Ascending aorta (tissue), 2 donors: ENCODE measurements around the gene FAR1. TPM values are rescaled to one million over a fixed set of nuclear protein-coding genes. Genes with fewer than 3 reads are reported as not detected.

Experiments used
- DNase-seq, 2 donors: peaks; one replicate each; pipeline ENCODE4 v3.0.0-alpha.2; 2019; ENCODE audit warnings: low spot score in 2 of 2
- H3K27ac ChIP-seq, 2 donors: fragments of 200-600 bp; sonication (generic); one replicate each; pipeline ENCODE4 v1.5.1; 2016 to 2017; ENCODE audit warnings: mild to moderate bottlenecking in 1 of 2
- H3K27me3 ChIP-seq: fragments of 200-600 bp; sonication (generic); one replicate; pipeline ENCODE4 v1.5.1; 2017
- H3K36me3 ChIP-seq, 2 donors: fragments of 200-600 bp; sonication (generic); one replicate each; pipeline ENCODE4 v1.5.1; 2016
- H3K4me1 ChIP-seq, 2 donors: fragments of 200-600 bp; sonication (generic); one replicate each; pipeline ENCODE4 v1.5.1; 2016 to 2017; ENCODE audit warnings: mild to moderate bottlenecking in 1 of 2
- H3K4me3 ChIP-seq, 2 donors: fragments of 200-600 bp; sonication (generic); one replicate each; pipeline ENCODE4 v1.5.1; 2016 to 2017; ENCODE audit warnings: mild to moderate bottlenecking in 1 of 2
- H3K9me3 ChIP-seq, 2 donors: fragments of 200-600 bp; sonication (generic); one replicate each; pipeline ENCODE4 v1.5.1; 2016
- CTCF ChIP-seq, 3 experiments: fragments of 200-600 bp in 2 of 3; fragments of 450-650 bp in 1 of 3; sonication (generic) in 2 of 3; IDR thresholded peaks; one replicate each; pipeline ENCODE4 v1.5.1; 2016 to 2019; ENCODE audit warnings: antibody characterized with exemption in 3 of 3, mild to moderate bottlenecking in 1 of 3, moderate library complexity in 1 of 3
- intact Hi-C: fragments of 100-400 bp; cut with DNase I; formaldehyde crosslinking; loops from one replicate; pipeline ENCODE4 v1.15.1; 2023
- total RNA-seq: library from RNA; depleted of rRNA; stranded (reverse); fragments of >200 nt; gene quantifications from one replicate; pipeline ENCODE4 v1.1.0, GENCODE V29; 2016

The FAR1 gene
- total RNA-seq, 1 donor from 2014 or later = 66.0 TPM

DNA sequence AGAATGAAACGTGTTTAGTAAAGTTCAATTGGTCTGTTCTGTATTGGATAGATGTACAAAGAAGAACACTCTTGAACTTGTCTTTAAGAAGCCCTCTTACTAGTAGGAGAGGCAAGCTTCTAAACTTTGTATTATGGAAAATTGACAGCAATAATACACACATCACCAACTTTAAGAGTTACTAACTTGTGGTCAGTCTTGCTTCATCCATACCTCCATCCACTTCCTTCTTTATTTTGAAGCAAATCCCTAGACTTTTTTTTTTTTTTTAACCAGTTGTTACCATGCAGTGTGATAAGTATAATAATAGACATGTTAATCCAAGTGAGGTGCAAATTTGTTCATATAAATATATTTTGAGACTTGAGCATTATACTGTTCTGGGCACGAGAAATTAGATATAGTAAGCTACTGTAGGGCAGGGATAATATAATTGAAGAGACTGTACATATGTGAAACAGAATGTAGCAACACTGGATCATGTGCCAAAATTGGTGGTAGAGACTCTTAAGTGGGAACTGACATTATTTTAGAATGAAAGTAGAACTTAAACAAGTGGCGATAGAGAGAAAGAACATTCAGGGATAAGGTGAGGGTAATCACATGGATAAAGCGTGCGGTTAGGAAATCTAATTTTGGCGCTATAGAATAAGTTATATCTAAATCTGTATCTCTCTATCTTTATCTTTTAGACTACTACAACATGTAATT is 6.5 kb downstream of the FAR1 start:
- no peak for TF ChIP-seq CTCF (IDR thresholded peaks at IDR 0.05)
- DNase-seq = no peak
- no peaks in the 10 kb centered on the region for H3K27me3 ChIP-seq
- intact Hi-C loops = no loop called here
- H3K4me3 ChIP-seq = no peak overlapping the region
- H3K9me3 ChIP-seq = no peaks in the 10 kb centered on the region
- no peaks in the 10 kb centered on the region for H3K36me3 ChIP-seq
- H3K27ac ChIP-seq = no peak overlapping the region
- H3K4me1 ChIP-seq = peaks cover 0 to 3% of the 10 kb centered on the region in 2 donors

GRCh38 chr11:13676576-13676975 is 8.1 kb downstream of the FAR1 start:
- Histone ChIP-seq H3K27ac (no peak overlapping the region), H3K9me3 (no peaks in the 10 kb centered on the region), H3K4me1 (no peaks in the 10 kb centered on the region), H3K36me3 (no peaks in the 10 kb centered on the region), H3K4me3 (no peak overlapping the region), H3K27me3 (no peaks in the 10 kb centered on the region)
- intact Hi-C loops = no loop called here
- no peak for TF ChIP-seq CTCF (IDR thresholded peaks at IDR 0.05)
- DNase-seq = no peak

- intact Hi-C loops = no loop called here
- H3K4me3 ChIP-seq = no peak overlapping the region
- no peaks in the 10 kb centered on the region for H3K36me3 ChIP-seq
- no peak for TF ChIP-seq CTCF (IDR thresholded peaks at IDR 0.05)
- H3K27me3 ChIP-seq = no peaks in the 10 kb centered on the region
- no peak for DNase-seq
- H3K9me3 ChIP-seq = no peaks in the 10 kb centered on the region
- H3K4me1 ChIP-seq = peaks cover 0 to 3% of the 10 kb centered on the region in 2 donors
- H3K27ac ChIP-seq = no peak overlapping the region
Measured at GRCh38 chr11:13679768-13680167, 11.3 kb downstream of the FAR1 start.

DNA sequence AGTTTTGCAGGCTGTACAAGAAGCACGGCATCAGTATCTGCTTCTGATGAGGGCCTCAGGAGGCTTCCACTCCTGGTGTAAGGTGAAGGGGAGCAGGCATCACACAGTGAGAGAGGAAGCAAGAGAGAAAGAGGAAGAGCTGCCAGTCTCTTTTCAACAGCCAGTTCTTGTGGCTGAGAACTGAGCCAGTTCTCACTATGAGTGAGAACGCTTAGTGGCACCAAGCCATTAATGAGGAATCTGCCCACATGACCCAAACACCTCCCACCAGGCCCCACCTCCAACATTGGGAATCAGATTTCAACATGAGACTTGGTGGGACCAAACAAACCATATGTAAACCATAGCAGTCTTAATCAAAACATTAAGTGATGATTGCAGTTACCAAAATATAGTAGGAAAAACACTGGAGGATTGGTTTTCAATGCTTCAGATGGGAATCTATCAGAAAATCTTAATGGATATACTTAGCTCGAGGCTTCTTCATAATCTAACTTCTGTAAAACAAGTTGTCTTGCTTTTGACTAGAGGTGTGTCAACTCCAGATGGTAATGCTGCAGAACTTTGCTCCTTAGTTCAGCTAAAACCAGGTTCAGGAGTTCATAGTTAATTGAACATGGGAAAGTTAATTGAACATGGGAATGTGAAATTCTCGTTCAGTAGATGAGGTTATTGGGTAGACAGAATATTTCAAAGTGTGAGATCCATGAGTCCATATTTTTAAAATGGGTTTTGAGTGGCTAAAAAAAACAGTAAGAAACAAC is 12.2 kb downstream of the FAR1 start:
- H3K27me3 ChIP-seq = no peaks in the 10 kb centered on the region
- H3K4me1 ChIP-seq = peaks cover 0 to 3% of the 10 kb centered on the region in 2 donors
- no peaks in the 10 kb centered on the region for H3K9me3 ChIP-seq
- H3K36me3 ChIP-seq = no peaks in the 10 kb centered on the region
- no peak overlapping the region for H3K4me3 ChIP-seq
- DNase-seq = no peak
- intact Hi-C loops = no loop called here
- H3K27ac ChIP-seq = no peak overlapping the region
- no peak for TF ChIP-seq CTCF (IDR thresholded peaks at IDR 0.05)

- peaks cover 0 to 7% of the 10 kb centered on the region in 2 donors for H3K4me1 ChIP-seq
- H3K4me3 ChIP-seq = no peak overlapping the region
- no peaks in the 10 kb centered on the region for H3K9me3 ChIP-seq
- DNase-seq = no peak
- no peak overlapping the region for H3K27ac ChIP-seq
- no peak for TF ChIP-seq CTCF (IDR thresholded peaks at IDR 0.05)
- no peaks in the 10 kb centered on the region for H3K27me3 ChIP-seq
- H3K36me3 ChIP-seq = no peaks in the 10 kb centered on the region
- intact Hi-C loops = no loop called here
Measured at GRCh38 chr11:13681446-13681845, 13.0 kb downstream of the FAR1 start.
